Peyer's patch (tissue), 4 donors: ENCODE results near the gene POLDIP3. TPM values are rescaled to one million over a fixed set of nuclear protein-coding genes. Genes with fewer than 3 reads are reported as not detected.
"Not testable (repeated sequence)": the region's sequence is repeated elsewhere in the genome, so short reads cannot be mapped to it uniquely, and the experiment has no call there.

Source experiments
- DNase-seq, 3 donors: peaks; one replicate each; pipeline ENCODE4 v3.0.0-alpha.2; 2017 to 2019
- H3K27ac ChIP-seq, 4 donors: fragments of 200-600 bp; sonication (generic); one replicate each; pipeline ENCODE4 v1.5.1; 2016 to 2019
- H3K27me3 ChIP-seq, 2 donors: fragments of 200-600 bp; sonication (generic); one replicate each; pipeline ENCODE4 v1.5.1; 2019
- H3K36me3 ChIP-seq, 3 donors: fragments of 200-600 bp; sonication (generic); one replicate each; pipeline ENCODE4 v1.5.1; 2016 to 2019
- H3K4me1 ChIP-seq, 4 donors: fragments of 200-600 bp; sonication (generic); one replicate each; pipeline ENCODE4 v1.5.1; 2016 to 2019
- H3K4me3 ChIP-seq, 4 donors: fragments of 200-600 bp; sonication (generic); 1 replicate in 3 of 4; 2 replicates in 1 of 4; pipeline ENCODE4 v1.5.1; 2016 to 2019; ENCODE audit warnings: mild to moderate bottlenecking in 1 of 4
- H3K9me3 ChIP-seq, 4 donors: fragments of 200-600 bp; sonication (generic); one replicate each; pipeline ENCODE4 v1.5.1; 2016 to 2019; ENCODE audit warnings: mild to moderate bottlenecking in 1 of 4
- POLR2A ChIP-seq, 2 donors: fragments of 450-650 bp; IDR thresholded peaks; one replicate each; pipeline ENCODE4 v1.5.1; 2017; ENCODE audit warnings: antibody characterized with exemption in 2 of 2, mild to moderate bottlenecking in 2 of 2, moderate library complexity in 2 of 2
- total RNA-seq, 4 donors: library from RNA; depleted of rRNA; stranded (reverse); fragments of >200 nt; gene quantifications; one replicate each; pipeline ENCODE4 v1.1.0, GENCODE V29; 2016
- TF ChIP-seq, protein P1 (sequence below), 6 experiments: fragments of 450-650 bp in 4 of 6; fragments of 200-600 bp in 2 of 6; sonication (generic) in 1 of 6; IDR thresholded peaks; one replicate each; pipeline ENCODE4 v1.5.1; 2017 to 2019; ENCODE audit warnings: antibody characterized with exemption in 6 of 6, mild to moderate bottlenecking in 3 of 6, moderate library complexity in 1 of 6

POLDIP3 gene
- total RNA-seq, 4 donors from 2014 or later: 30.3 to 42.9 (median 38.0) TPM

DNA sequence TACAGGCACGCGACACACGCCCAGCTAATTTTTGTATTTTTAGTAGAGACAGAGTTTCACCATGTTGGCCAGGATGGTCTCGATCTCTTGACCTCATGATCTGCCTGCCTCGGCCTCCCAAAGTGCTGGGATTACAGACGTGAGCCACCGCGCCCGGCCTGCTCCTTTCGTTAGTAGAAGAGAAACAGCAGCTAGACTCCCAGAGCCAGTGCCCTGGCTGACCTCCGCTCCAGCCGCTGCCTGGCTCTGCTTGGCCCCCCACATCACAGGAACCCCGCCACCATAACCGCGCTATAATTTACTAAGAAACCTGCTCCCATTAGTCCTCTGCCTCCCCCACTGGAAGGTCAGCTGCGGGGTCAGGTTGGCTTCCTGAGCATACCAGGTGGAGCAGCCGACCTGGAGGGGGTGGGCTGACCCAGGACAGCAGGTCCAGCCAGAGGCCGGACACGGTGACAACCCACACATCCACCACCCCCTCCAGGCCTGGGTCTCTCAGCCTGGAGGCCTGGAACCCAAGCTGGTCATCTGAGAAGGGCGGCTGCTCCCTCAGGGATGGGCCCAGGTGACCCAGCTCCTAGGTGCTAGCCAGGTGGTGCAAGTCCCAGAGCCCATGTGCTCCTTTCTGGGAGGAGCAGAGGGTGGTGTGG is 7.5 kb upstream of the POLDIP3 start:
- Histone ChIP-seq H3K4me1 (peaks cover 0 to 22% (median 16%) of the 10 kb centered on the region in 4 donors), H3K4me3 (no peak overlapping the region), H3K9me3 (no peaks in the 10 kb centered on the region), H3K27me3 (no peaks in the 10 kb centered on the region), H3K27ac (no peak overlapping the region), H3K36me3 (peaks cover 0 to 59% (median 0%) of the 10 kb centered on the region in 3 donors)
- no peak for TF ChIP-seq POLR2A (IDR thresholded peaks at IDR 0.05)
- TF ChIP-seq, protein P1, sequence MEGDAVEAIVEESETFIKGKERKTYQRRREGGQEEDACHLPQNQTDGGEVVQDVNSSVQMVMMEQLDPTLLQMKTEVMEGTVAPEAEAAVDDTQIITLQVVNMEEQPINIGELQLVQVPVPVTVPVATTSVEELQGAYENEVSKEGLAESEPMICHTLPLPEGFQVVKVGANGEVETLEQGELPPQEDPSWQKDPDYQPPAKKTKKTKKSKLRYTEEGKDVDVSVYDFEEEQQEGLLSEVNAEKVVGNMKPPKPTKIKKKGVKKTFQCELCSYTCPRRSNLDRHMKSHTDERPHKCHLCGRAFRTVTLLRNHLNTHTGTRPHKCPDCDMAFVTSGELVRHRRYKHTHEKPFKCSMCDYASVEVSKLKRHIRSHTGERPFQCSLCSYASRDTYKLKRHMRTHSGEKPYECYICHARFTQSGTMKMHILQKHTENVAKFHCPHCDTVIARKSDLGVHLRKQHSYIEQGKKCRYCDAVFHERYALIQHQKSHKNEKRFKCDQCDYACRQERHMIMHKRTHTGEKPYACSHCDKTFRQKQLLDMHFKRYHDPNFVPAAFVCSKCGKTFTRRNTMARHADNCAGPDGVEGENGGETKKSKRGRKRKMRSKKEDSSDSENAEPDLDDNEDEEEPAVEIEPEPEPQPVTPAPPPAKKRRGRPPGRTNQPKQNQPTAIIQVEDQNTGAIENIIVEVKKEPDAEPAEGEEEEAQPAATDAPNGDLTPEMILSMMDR (IDR thresholded peaks at IDR 0.05): no peak
- no peak for DNase-seq

DNA sequence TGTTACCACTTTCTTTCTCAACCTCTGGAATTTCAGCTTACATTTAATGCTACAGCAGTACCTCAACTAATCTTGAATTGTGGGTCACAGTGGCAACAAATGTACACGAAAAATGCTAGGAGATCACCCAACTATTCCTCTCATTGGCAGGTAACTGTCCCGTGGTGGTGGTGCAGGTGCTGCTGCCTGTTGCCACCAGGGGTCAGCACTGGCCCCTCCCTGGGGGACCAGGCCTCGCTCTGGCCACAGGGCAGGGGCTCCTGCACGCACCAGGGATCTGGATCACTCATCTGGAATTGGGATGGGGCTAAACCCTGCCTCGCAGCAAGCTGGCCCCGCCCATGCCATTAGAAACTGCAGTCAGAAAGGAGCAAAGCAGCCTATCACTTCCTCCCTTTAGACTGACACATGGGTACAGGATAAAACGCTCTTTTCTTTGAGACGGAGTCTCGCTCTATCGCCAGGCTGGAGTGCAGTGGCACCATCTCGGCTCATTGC is 6.9 kb upstream of the POLDIP3 start:
- Histone ChIP-seq H3K27me3 (no peaks in the 10 kb centered on the region), H3K4me1 (peaks cover 0 to 22% (median 19%) of the 10 kb centered on the region in 4 donors), H3K4me3 (no peak overlapping the region), H3K9me3 (no peaks in the 10 kb centered on the region), H3K36me3 (peaks cover 0 to 53% (median 0%) of the 10 kb centered on the region in 3 donors), H3K27ac (peak overlapping the region in 1 of 4 donors; percentile 6)
- TF ChIP-seq POLR2A (IDR thresholded peaks at IDR 0.05): no peak
- TF ChIP-seq, protein P1 (IDR thresholded peaks at IDR 0.05): peak; percentile 85 to 92 (median 87)
- peak; percentile 64 to 83 (median 80) for DNase-seq

DNA sequence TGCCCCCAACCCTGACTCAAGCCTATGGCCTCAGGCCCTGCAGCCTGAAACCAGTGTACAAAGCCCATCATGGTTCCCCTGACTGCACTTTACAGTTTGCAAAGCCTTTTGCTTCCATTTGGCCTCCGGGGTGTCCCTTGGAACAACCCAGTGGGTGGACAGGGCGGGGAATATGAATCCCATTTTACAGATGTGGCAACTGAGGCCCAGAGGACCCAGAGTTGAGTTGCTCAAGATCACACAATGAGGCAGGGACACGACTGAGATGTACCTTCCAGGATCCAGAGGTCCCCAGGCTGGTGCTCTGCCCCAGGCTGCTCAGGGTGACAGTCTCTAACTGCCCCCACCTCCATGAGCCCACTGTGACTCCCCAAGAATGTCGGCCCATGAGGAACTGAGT is 5.4 kb upstream of the POLDIP3 start:
- TF ChIP-seq, protein P1 (IDR thresholded peaks at IDR 0.05): no peak
- TF ChIP-seq POLR2A (IDR thresholded peaks at IDR 0.05): no peak
- Histone ChIP-seq H3K4me1 (peaks cover 0 to 32% (median 19%) of the 10 kb centered on the region in 4 donors), H3K27me3 (no peaks in the 10 kb centered on the region), H3K36me3 (peaks cover 0 to 38% (median 0%) of the 10 kb centered on the region in 3 donors), H3K4me3 (no peak overlapping the region), H3K27ac (peak overlapping the region in 1 of 4 donors; percentile 44), H3K9me3 (no peaks in the 10 kb centered on the region)
- DNase-seq: no peak

DNA sequence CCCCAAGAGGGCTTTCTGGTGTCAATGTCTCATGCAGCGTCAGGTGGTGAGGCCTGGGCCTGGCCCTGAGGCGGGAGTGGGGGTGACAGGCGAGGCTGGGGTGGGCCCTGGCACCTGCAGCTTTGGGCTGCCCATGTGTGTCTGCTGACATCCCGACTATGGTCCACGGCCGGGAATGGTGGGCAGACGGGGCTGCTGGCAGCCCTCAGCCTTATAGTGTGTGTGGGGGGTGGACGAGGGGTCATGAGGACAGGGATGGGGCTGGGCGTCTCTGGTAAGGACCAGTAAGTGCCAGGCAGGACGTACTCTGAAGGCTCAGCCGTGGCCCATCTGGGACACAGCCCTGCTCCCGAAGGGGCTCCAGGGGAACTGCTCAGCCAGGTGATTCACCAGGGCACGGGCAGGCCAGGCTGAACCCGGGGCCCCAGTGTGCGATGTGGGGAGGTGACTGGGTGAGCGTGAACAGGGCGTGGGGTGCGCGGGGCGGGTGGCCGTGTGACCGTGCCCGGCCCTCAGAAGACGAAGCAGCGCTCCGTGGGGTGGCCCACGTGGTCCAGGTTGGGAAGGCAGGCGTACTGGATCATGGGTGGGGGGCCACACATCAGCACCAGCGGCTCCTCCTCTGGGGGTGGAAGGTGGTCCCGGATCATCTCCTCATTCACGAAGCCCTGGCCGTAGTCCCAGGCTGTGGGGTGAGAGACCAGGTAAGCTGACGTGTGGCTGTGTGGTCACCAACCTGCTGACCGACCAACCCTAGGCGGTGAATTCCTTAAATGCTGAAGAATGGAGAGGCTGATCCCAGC is 4.8 kb upstream of the POLDIP3 start:
- TF ChIP-seq, protein P1 (IDR thresholded peaks at IDR 0.05): no peak
- TF ChIP-seq POLR2A (IDR thresholded peaks at IDR 0.05): no peak
- peaks cover 0 to 32% (median 19%) of the 10 kb centered on the region in 4 donors for H3K4me1 ChIP-seq

DNA sequence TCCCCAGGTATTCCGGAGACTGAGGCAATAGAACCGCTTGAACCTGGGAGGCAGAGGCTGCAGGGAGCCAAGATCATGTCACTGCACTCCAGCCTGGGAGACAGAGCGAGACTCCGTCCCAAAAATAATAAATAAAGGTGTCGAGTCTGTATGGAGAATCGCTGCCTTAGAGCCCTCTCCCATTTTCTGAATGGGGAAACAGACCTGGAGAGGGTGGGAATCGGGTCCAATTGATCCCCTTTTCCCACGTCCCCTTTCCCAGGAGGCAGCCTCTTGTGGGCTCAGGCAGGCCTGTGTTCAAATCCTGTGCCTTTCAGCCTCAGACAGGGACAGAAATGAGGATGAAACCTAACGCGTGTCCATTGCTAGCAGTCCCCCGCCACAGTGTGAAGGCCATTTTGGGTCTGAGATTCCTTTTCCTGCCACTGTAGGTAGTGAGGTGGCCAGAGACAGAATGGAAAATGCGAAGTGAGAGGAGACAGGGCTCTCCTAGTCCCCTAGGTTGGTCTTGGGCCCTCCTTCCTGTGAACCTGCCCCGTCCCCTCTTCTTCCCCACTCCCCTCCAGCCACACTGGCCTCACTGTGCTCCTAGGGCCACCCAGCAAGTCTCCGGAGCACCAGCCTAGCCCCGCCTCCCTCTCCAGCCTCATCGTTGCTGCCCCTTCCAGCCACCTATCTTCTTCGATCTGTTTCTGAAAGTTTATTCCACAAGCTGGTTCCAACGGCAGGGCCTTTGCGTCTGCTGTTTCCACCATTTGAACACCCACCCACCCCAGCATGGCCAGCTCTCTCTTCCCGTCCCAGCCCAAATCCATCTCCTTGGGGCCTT is 2.7 kb upstream of the POLDIP3 start:
- Histone ChIP-seq H3K4me1 (peaks cover 4 to 44% (median 14%) of the 10 kb centered on the region in 4 donors), H3K4me3 (no peak overlapping the region), H3K27me3 (no peaks in the 10 kb centered on the region), H3K9me3 (no peaks in the 10 kb centered on the region), H3K36me3 (peaks cover 0 to 15% (median 0%) of the 10 kb centered on the region in 3 donors), H3K27ac (no peak overlapping the region)
- no peak for TF ChIP-seq POLR2A (IDR thresholded peaks at IDR 0.05)
- TF ChIP-seq, protein P1 (IDR thresholded peaks at IDR 0.05): no peak
- no peak for DNase-seq

More for the DNA sequence above, 4.8 kb upstream of the POLDIP3 start:
- Histone ChIP-seq H3K9me3 (no peaks in the 10 kb centered on the region), H3K36me3 (peaks cover 0 to 32% (median 0%) of the 10 kb centered on the region in 3 donors), H3K4me3 (no peak overlapping the region), H3K27ac (no peak overlapping the region), H3K27me3 (no peaks in the 10 kb centered on the region)
- DNase-seq: peak in 1 of 3 donors; percentile 51

DNA sequence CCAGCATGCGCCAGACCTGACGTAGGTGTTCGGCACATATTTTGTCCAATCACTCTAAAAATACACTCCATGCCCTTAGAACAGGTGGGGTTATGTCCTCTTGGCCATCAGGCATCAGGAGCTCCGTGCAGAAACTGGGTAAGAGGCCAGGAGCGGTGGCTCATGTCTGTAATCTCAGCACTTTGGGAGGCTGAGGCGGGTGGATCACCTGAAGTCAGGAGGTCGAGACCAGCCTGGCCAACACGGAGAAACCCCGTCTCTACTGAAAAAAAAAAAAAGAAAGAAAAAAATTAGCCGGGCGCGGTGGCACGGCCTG is 1.1 kb upstream of the POLDIP3 start:
- H3K27ac ChIP-seq: peak overlapping the region; percentile 93 to 98 (median 97)
- peak overlapping the region; percentile 37 to 89 (median 82) for H3K4me3 ChIP-seq
- H3K36me3 ChIP-seq: peaks cover 0 to 14% (median 0%) of the 10 kb centered on the region in 3 donors
- peaks cover 4 to 42% (median 13%) of the 10 kb centered on the region in 4 donors for H3K4me1 ChIP-seq
- DNase-seq: peak in 1 of 3 donors; percentile 61
- H3K9me3 ChIP-seq, H3K27me3 ChIP-seq: not testable (repeated sequence)
